ENCODE measurements around the gene MGAT4C.

DNA sequence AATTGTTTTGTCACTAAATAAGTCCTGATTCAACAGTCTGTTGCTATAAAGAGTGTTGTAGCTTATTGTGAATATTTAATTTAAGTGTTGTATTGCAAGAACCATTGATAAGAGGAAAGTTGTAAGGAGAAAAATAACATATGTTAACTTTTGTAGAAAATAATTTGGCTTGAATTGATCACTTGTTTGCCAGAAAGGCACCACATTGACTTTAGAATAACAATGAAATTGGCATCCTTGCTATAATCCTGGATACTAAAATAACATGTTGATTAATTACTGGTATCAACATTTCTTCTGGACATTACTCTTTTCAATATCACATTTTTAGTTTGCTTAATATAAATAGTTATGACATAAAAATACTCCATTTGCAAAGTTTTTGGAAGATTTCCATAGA is 159.0 kb downstream of the MGAT4C start:
- TF ChIP-seq POLR2A (IDR thresholded peaks at IDR 0.05; ENCODE audit: low read length) (no peak), GATA1 (IDR thresholded peaks at IDR 0.05; ENCODE audit: low read depth, low read length) (no peak)

Measured in erythroblast (primary cell).